HG03280 (cell line): Measurements from ENCODE around the gene MAML3.
A peak's percentile ranks its signal among the peaks of the same experiment; 100 is the strongest.

Source experiments
- ATAC-seq: cut with Tn5 transposase; IDR thresholded peaks from one replicate; pipeline ENCODE4 v1.9.1; 2021; ENCODE audit warnings: mild to moderate bottlenecking, moderate library complexity; ENCODE audit not compliant: unreplicated experiment

Gene MAML3

GRCh38 chr4:140102421-140102820, 51.6 kb downstream of the MAML3 start:
- ATAC-seq, result no peak

- no peak for ATAC-seq
Measured at GRCh38 chr4:140100771-140101170, 53.2 kb downstream of the MAML3 start.

GRCh38 chr4:140099983-140100382, 54.0 kb downstream of the MAML3 start:
- no peak for ATAC-seq

- ATAC-seq, result no peak
Measured at GRCh38 chr4:140098455-140099160, 55.4 kb downstream of the MAML3 start.

- no peak for ATAC-seq
Measured at GRCh38 chr4:140097572-140097971, 56.4 kb downstream of the MAML3 start.

- ATAC-seq, result no peak
Measured at GRCh38 chr4:140096921-140097320, 57.1 kb downstream of the MAML3 start.

GRCh38 chr4:140096483-140096861, 57.5 kb downstream of the MAML3 start:
- no peak for ATAC-seq

- ATAC-seq, result peak; percentile 49
Measured at GRCh38 chr4:140095694-140096482, 58.1 kb downstream of the MAML3 start.

- ATAC-seq, result no peak
Measured at GRCh38 chr4:140094438-140095420, 59.3 kb downstream of the MAML3 start.

GRCh38 chr4:140092094-140092851, 61.7 kb downstream of the MAML3 start:
- ATAC-seq, result no peak

- ATAC-seq, result no peak
Measured at GRCh38 chr4:140091305-140091704, 62.7 kb downstream of the MAML3 start.

GRCh38 chr4:140090215-140090731, 63.7 kb downstream of the MAML3 start:
- no peak for ATAC-seq

GRCh38 chr4:140089216-140089615, 64.8 kb downstream of the MAML3 start:
- no peak for ATAC-seq

GRCh38 chr4:140088323-140088967, 65.5 kb downstream of the MAML3 start:
- ATAC-seq, result no peak

GRCh38 chr4:140085881-140086280, 68.1 kb downstream of the MAML3 start:
- no peak for ATAC-seq

GRCh38 chr4:140085062-140085622, 68.8 kb downstream of the MAML3 start:
- no peak for ATAC-seq

GRCh38 chr4:140084385-140084784, 69.6 kb downstream of the MAML3 start:
- no peak for ATAC-seq

- no peak for ATAC-seq
Measured at GRCh38 chr4:140082391-140082755, 71.6 kb downstream of the MAML3 start.

GRCh38 chr4:140081641-140082390, 72.2 kb downstream of the MAML3 start:
- ATAC-seq, result no peak
